T-cell (primary cell): ENCODE results near the gene RFTN2. TPM values are rescaled to one million over a fixed set of nuclear protein-coding genes. Genes with fewer than 3 reads are reported as not detected.
"Not testable (repeated sequence)": the region's sequence is repeated elsewhere in the genome, so short reads cannot be mapped to it uniquely, and the experiment has no call there.

ENCODE experiments used
- ATAC-seq, 4 experiments: fragments of 200-7000 bp in 3 of 4; fragments of 150-1000 bp in 1 of 4; cut with Tn5 transposase; replicated peaks in 1 of 4; 1 replicate in 3 of 4; 2 replicates in 1 of 4; pipeline ENCODE4 v1.10.0; 2021; ENCODE audit warnings: moderate library complexity in 3 of 4, mild to moderate bottlenecking in 2 of 4, moderate number of reproducible peaks in 1 of 4
- CTCF ChIA-PET, 2 donors: fragments of 300-600 bp; sonication (Branson Sonifier 250); formaldehyde crosslinking; loops; one replicate each; lab custom pipeline; 2022; ENCODE audit warnings: antibody characterized with exemption in 2 of 2; lab: Charles Lee
- POLR2A ChIA-PET, 2 donors: fragments of 300-600 bp; sonication (Branson Sonifier 250); formaldehyde crosslinking; loops; one replicate each; lab custom pipeline; 2022; ENCODE audit warnings: antibody characterized with exemption in 2 of 2; lab: Charles Lee
- DNase-seq, 35 experiments: peaks; one replicate each; pipeline versions ENCODE4 v3.0.0 to v3.0.0-alpha.2; 2013 to 2023
- H3K27ac ChIP-seq: one replicate; pipeline ENCODE4 v1.5.1; 2013; ENCODE audit warnings: low read length
- H3K27me3 ChIP-seq, 2 experiments: replicated peaks in 1 of 2; 1 replicate in 1 of 2; 2 replicates in 1 of 2; pipeline versions ENCODE4 v1.6.1 to v1.7.0; 2013; ENCODE audit warnings: low read length in 1 of 2, mixed read lengths in 1 of 2; ENCODE audit not compliant: control insufficient read depth in 2 of 2, insufficient read depth in 2 of 2; ENCODE audit errors: extremely low read depth in 1 of 2
- H3K36me3 ChIP-seq, 2 donors: 1 replicate in 1 of 2; 2 replicates in 1 of 2; pipeline versions ENCODE4 v1.6.1 to v1.7.0; 2013; ENCODE audit warnings: low read length in 1 of 2; ENCODE audit not compliant: control insufficient read depth in 2 of 2, insufficient read depth in 1 of 2; ENCODE audit errors: extremely low read depth in 1 of 2
- H3K4me1 ChIP-seq, 2 experiments: 1 replicate in 1 of 2; 2 replicates in 1 of 2; pipeline versions ENCODE4 v1.6.1 to v1.7.0; 2013; ENCODE audit warnings: low read length in 2 of 2, mixed read lengths in 1 of 2; ENCODE audit not compliant: insufficient read depth in 2 of 2, control insufficient read depth in 1 of 2; ENCODE audit errors: extremely low read depth in 1 of 2
- H3K4me3 ChIP-seq, 2 donors: 1 replicate in 1 of 2; 2 replicates in 1 of 2; pipeline versions ENCODE4 v1.5.1 to v1.7.0; 2013; ENCODE audit warnings: mild to moderate bottlenecking in 2 of 2, low read length in 1 of 2, moderate library complexity in 1 of 2; ENCODE audit not compliant: control insufficient read depth in 1 of 2; ENCODE audit errors: extremely low read depth in 1 of 2
- H3K9me3 ChIP-seq: 2 replicates; pipeline ENCODE4 v1.7.0; 2013
- H3K27ac Mint-ChIP-seq, 2 donors: one replicate each; pipeline ENCODE4 v1.8.0; 2020 to 2021; ENCODE audit warnings: mild to moderate bottlenecking in 2 of 2, mixed read lengths in 2 of 2
- H3K27me3 Mint-ChIP-seq, 2 donors: one replicate each; pipeline ENCODE4 v1.8.0; 2021 to 2022; ENCODE audit warnings: mixed read lengths in 2 of 2
- H3K36me3 Mint-ChIP-seq: one replicate; pipeline ENCODE4 v1.8.0; 2021; ENCODE audit warnings: mixed read lengths
- H3K4me1 Mint-ChIP-seq, 3 donors: one replicate each; pipeline ENCODE4 v1.8.0; 2020 to 2022; ENCODE audit warnings: mixed read lengths in 3 of 3, mild to moderate bottlenecking in 1 of 3
- H3K4me3 Mint-ChIP-seq, 3 donors: one replicate each; pipeline ENCODE4 v1.8.0; 2020 to 2022; ENCODE audit warnings: mild to moderate bottlenecking in 3 of 3, mixed read lengths in 3 of 3, moderate library complexity in 3 of 3
- H3K9me3 Mint-ChIP-seq, 3 donors: one replicate each; pipeline ENCODE4 v1.8.0; 2020 to 2022; ENCODE audit warnings: mixed read lengths in 3 of 3
- WGBS: methylation state at CpG from one replicate; pipeline ENCODE4 v1.1.5; 2013; ENCODE audit warnings: missing lambda C conversion rate; ENCODE audit not compliant: insufficient coverage; 5-methylcytosine and 5-hydroxymethylcytosine counted together
- total RNA-seq, 35 experiments: library from RNA in 6 of 35; stranded (reverse) in 6 of 35; fragments of 120-200 nt in 1 of 35; gene quantifications; one replicate each; pipeline versions ENCODE4 v1.2.1 to v1.2.4 and lab custom pipeline; 2013 to 2026

The RFTN2 gene
- total RNA-seq, 5 donors from 2014 or later (not counting 1 experiment from before 2014, with no cell fraction given): 0.12 to 0.44 TPM; not detected in 3

DNA sequence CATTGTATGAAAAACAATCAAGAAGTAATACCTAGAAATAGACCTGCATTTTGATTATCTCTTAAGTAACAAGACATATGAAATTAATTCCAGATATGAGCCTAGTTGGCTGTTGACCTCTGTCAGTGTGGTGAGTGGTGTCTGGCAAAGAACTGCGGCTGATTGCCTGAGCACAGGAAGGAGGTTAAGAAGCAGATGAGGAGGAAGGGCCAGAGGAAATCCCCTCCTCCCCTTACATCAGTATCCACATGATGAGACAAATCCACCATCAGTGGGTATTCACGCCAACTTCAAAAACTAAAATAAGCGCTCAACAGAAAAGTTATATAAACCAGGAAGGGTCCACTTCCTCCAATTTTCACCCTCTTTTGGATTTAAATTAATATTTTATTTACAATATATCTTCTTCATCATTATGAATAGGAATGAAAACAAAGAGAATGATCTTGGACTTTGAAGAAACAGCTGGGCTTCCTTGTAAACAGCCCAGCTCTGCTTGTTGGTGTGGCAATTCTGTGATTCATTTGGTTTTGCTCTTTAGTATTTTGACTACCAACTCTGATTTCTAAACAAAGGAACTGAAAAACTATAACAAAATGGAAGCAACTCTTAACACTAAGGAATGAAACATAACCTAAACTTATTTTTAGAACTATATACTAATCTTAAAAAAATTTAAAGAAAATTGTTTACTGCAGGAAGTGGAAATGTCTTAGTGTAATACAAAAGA, 27.3 kb downstream of the RFTN2 start:
- no CpG with 5 or more reads among the region's 3 CpGs for WGBS
- DNase-seq: no peak
- H3K27me3 Mint-ChIP-seq: peaks cover 11 to 18% of the 10 kb centered on the region in 2 donors
- no peaks in the 10 kb centered on the region for H3K4me1 ChIP-seq
- H3K9me3 Mint-ChIP-seq: no peaks in the 10 kb centered on the region
- no peak overlapping the region for H3K4me3 Mint-ChIP-seq
- peaks cover 0 to 5% of the 10 kb centered on the region in 2 experiments for H3K27me3 ChIP-seq
- no peak overlapping the region for H3K27ac Mint-ChIP-seq
- H3K9me3 ChIP-seq: no peaks in the 10 kb centered on the region
- CTCF ChIA-PET: no interaction called here
- no peaks in the 10 kb centered on the region for H3K4me1 Mint-ChIP-seq
- H3K36me3 ChIP-seq: no peaks in the 10 kb centered on the region
- no peak for ATAC-seq
- no peak overlapping the region for H3K4me3 ChIP-seq
- no peaks in the 10 kb centered on the region for H3K36me3 Mint-ChIP-seq
- H3K27ac ChIP-seq: no peak overlapping the region
- POLR2A ChIA-PET: no interaction called here

DNA sequence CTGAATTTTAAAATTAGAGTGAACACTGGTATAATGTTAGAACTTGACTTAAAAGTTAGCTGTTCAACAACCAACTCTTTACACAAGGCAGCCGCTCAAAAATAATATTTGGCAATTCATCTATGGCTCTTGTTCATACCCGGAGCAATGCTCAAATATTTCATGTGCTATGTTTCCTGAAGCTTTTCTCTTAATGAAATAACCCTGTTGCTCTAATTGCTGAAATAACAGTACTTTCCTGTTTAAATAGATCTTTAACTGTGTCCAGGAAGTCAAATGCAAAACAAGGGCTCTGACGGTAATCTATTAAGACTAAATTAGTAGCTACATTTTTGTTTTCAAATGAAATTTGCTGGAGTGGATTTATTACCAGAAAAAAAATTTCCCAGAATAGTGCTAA, 33.7 kb downstream of the RFTN2 start:
- Mint-ChIP-seq H3K4me3 (no peak overlapping the region), H3K27ac (no peak overlapping the region), H3K36me3 (no peaks in the 10 kb centered on the region), H3K4me1 (peaks cover 0 to 2% (median 0%) of the 10 kb centered on the region in 3 donors), H3K9me3 (no peaks in the 10 kb centered on the region), H3K27me3 (peaks cover 14 to 17% of the 10 kb centered on the region in 2 donors)
- no peak for DNase-seq
- 100% methylated on average over 1 of the region's 3 CpGs for WGBS
- Histone ChIP-seq H3K4me3 (no peak overlapping the region), H3K27me3 (peaks cover 0 to 4% of the 10 kb centered on the region in 2 experiments), H3K4me1 (no peaks in the 10 kb centered on the region), H3K36me3 (no peaks in the 10 kb centered on the region), H3K9me3 (no peaks in the 10 kb centered on the region), H3K27ac (no peak overlapping the region)
- ChIA-PET POLR2A (no interaction called here), CTCF (interaction anchor here in 1 of 2 donors (0.6 kb wide), 1 partner anchor 152 kb away, joined by 4 read pairs; no protein-coding TSS in a partner anchor)
- ATAC-seq: no peak

DNA sequence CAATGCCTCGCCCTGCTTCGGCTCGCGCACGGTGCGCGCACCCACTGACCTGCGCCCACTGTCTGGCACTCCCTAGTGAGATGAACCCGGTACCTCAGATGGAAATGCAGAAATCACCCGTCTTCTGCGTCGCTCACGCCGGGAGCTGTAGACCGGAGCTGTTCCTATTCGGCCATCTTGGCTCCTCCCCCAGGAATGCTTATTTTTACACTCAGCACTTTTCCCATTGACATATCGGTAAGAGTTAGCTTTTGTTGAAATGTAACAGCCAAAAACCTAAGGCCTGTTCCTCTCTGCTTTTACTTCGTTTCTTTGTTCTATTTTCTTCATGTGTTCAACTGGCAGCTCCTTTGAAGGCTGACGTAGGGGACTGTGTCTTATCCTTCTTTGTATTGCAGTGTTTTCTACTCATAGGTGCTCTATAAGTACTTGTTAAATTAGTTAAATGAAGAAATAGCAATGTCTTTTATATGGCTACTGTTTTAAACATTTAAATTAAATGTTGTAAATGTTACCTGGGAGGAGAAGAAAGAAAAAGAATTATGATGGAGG, 34.7 kb downstream of the RFTN2 start:
- CTCF ChIA-PET, DNase-seq, H3K9me3 ChIP-seq, H3K27ac ChIP-seq, H3K4me1 Mint-ChIP-seq, H3K36me3 ChIP-seq, ATAC-seq, H3K27me3 ChIP-seq, H3K36me3 Mint-ChIP-seq, POLR2A ChIA-PET, H3K9me3 Mint-ChIP-seq, H3K4me1 ChIP-seq: not testable (repeated sequence)
- Mint-ChIP-seq H3K27me3 (peaks cover 8 to 17% of the 10 kb centered on the region in 2 donors), H3K27ac (peak overlapping the region in 1 of 2 donors; percentile 72), H3K4me3 (peak overlapping the region in 2 of 3 donors; percentile 67 to 73)
- peak overlapping the region; percentile 30 to 51 for H3K4me3 ChIP-seq
- WGBS: 60% methylated on average over 1 of the region's 19 CpGs

- Mint-ChIP-seq H3K4me1 (no peaks in the 10 kb centered on the region), H3K27ac (no peak overlapping the region), H3K36me3 (no peaks in the 10 kb centered on the region), H3K9me3 (peaks cover 7 to 13% (median 8%) of the 10 kb centered on the region in 3 donors), H3K27me3 (peaks cover 0 to 3% of the 10 kb centered on the region in 2 donors), H3K4me3 (no peak overlapping the region)
- peaks cover 0 to 1% of the 10 kb centered on the region in 2 experiments for H3K27me3 ChIP-seq
- POLR2A ChIA-PET: no interaction called here
- no peaks in the 10 kb centered on the region for H3K9me3 ChIP-seq
- no peaks in the 10 kb centered on the region for H3K4me1 ChIP-seq
- ATAC-seq: no peak
- H3K27ac ChIP-seq: no peak overlapping the region
- no peaks in the 10 kb centered on the region for H3K36me3 ChIP-seq
- no peak for DNase-seq
- no peak overlapping the region for H3K4me3 ChIP-seq
- CTCF ChIA-PET: interaction anchor here in 1 of 2 donors (0.8 kb wide), 1 partner anchor 17 kb away, joined by 3 read pairs; no protein-coding TSS in a partner anchor
Measured at GRCh38 chr2:197633109-197633657, 42.2 kb downstream of the RFTN2 start.

DNA sequence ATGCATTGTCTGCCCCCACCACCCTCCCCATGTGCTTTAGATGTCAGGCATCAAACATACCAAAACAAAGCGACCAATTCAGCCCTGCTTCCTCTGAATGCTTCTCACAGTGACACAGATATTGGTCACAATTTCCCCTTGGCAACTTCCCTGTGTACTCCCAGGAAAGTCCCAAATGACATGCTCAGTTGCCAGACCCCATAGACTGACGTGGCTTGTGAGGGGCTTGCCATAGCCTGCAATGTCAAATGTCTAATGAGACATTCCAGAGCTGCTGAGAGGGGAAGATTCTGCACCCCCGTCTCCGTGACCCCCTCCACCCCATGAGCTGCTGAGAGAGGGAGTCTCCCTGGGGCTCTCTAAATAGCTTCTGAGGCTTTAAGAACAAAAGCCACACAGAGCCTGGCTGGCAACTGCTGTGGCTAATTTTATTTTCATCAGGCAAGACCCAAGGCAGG, 47.3 kb downstream of the RFTN2 start:
- Mint-ChIP-seq H3K4me3 (no peak overlapping the region), H3K36me3 (no peaks in the 10 kb centered on the region), H3K4me1 (no peaks in the 10 kb centered on the region), H3K27me3 (peaks cover 3 to 6% of the 10 kb centered on the region in 2 donors), H3K9me3 (peaks cover 7 to 9% (median 8%) of the 10 kb centered on the region in 3 donors), H3K27ac (no peak overlapping the region)
- ATAC-seq (no peak), DNase-seq (no peak)
- Histone ChIP-seq H3K27me3 (peaks cover 0 to 4% of the 10 kb centered on the region in 2 experiments), H3K4me3 (no peak overlapping the region), H3K36me3 (no peaks in the 10 kb centered on the region), H3K9me3 (no peaks in the 10 kb centered on the region), H3K4me1 (no peaks in the 10 kb centered on the region), H3K27ac (no peak overlapping the region)
- WGBS: 0% methylated on average over 1 of the region's 4 CpGs
- ChIA-PET CTCF (no interaction called here), POLR2A (no interaction called here)

DNA sequence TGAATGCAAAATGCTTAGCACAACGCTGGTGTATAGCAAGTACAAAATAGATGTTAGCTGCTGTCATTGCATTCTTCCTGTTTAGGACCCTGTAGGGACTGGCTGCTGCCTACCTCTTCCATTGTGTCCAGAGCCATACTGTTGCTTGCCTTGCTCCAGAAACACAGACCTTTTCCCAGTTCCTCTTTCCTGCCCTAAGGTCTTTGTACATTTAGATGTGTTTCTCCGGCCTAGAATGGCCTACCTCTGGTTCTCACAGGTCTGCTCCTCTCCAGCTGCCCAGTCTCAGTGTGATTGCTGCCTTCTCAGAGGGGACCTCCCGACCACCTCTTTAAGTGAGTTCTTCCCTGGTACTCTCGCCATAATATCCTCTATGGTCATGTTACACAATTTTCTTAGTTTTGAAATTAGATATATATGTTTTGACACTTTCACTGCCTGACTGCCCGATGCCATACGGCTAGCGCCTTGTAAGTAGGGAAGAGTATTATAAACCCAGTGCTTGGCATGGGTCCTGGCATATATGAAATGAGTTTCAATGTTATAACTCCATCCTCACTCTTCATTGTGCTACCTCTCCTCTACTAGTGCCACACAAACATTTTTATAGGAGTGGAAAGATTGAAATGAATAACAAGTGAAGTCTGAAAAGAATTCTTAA, 48.3 kb downstream of the RFTN2 start:
- peaks cover 0 to 4% of the 10 kb centered on the region in 2 experiments for H3K27me3 ChIP-seq
- no peak overlapping the region for H3K27ac ChIP-seq
- ChIA-PET POLR2A (no interaction called here), CTCF (no interaction called here)
- H3K36me3 ChIP-seq: no peaks in the 10 kb centered on the region
- 78% methylated on average over 1 of the region's 7 CpGs for WGBS
- Mint-ChIP-seq H3K27me3 (peaks cover 3 to 6% of the 10 kb centered on the region in 2 donors), H3K4me1 (no peaks in the 10 kb centered on the region), H3K9me3 (peaks cover under 1 to 6% (median 4%) of the 10 kb centered on the region in 3 donors), H3K36me3 (no peaks in the 10 kb centered on the region), H3K27ac (no peak overlapping the region), H3K4me3 (no peak overlapping the region)
- ATAC-seq (no peak), DNase-seq (no peak)
- no peak overlapping the region for H3K4me3 ChIP-seq
- H3K4me1 ChIP-seq: no peaks in the 10 kb centered on the region
- H3K9me3 ChIP-seq: no peaks in the 10 kb centered on the region
